Kidney tubule cell (primary cell): ENCODE measurements around the gene MKI67.
A peak's percentile ranks its signal among the peaks of the same experiment; 100 is the strongest.

Experiments
- DNase-seq: peaks from one replicate; pipeline ENCODE4 v3.0.0-alpha.2; 2018; ENCODE audit warnings: low spot score

Gene MKI67

DNA sequence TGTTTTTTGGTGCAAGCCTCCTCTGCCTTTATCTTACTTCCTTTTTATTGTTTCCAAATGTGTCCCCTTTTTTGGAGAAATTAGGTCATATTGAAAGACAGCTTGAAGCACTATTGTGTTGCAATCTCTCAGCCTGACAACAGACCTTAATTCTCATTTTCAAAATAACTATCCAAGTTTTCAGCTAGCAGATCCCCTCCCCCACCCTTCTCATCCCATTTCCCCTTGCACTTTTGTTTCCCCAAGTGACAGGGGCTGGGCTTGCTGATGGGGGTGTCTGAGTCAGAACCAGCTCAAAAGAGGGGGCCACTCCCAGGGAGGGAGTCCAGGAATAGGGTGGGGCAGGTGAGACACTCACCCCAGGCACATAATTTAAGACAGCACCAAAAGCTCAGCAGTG is 75.3 kb downstream of the MKI67 start:
- DNase-seq, result no peak

GRCh38 chr10:128050121-128050516 is 76.1 kb downstream of the MKI67 start:
- no peak for DNase-seq

DNA sequence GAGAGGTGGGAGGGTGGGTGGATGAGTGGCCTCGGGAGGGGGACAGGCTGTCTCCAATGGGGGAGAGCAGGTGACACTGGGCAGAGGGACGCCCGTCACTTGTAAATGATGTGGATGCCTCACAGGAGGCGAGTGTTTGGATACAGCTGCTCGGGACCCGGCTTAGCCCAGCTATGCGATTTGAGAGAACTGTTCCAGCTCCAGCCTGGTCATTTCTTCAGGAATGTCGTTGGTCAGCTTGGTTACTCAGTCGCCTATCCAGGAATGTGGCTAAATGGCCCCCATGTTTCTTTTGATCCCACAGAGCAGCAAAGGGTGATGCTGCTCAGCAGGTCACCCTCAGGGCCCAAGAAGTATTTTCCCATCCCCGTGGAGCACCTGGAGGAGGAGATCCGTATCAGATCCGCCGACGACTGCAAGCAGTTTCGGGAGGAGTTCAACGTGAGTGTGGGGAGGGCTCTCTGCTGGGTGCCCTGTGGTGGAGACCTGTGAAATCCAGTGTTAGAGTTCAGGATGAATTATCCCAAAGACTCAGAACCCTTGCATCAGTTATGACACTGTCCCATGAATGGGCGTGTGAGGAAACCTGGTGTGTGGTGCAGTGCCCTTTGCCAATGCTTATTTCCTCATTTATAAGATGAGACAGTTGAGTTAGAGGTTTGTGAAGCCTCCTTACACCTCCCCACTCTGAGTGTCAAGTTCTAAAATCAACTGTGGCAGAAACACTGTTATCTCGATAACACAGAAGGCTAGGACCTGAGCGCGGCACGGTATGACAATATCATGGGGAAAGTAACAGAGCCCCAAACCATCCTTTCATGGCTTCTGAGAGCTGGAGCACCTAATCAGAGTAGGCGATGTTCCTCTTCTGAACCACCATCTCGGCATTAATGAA is 76.8 kb downstream of the MKI67 start:
- no peak for DNase-seq

- DNase-seq, result no peak
Measured at GRCh38 chr10:128048819-128049210, 77.4 kb downstream of the MKI67 start.

DNA sequence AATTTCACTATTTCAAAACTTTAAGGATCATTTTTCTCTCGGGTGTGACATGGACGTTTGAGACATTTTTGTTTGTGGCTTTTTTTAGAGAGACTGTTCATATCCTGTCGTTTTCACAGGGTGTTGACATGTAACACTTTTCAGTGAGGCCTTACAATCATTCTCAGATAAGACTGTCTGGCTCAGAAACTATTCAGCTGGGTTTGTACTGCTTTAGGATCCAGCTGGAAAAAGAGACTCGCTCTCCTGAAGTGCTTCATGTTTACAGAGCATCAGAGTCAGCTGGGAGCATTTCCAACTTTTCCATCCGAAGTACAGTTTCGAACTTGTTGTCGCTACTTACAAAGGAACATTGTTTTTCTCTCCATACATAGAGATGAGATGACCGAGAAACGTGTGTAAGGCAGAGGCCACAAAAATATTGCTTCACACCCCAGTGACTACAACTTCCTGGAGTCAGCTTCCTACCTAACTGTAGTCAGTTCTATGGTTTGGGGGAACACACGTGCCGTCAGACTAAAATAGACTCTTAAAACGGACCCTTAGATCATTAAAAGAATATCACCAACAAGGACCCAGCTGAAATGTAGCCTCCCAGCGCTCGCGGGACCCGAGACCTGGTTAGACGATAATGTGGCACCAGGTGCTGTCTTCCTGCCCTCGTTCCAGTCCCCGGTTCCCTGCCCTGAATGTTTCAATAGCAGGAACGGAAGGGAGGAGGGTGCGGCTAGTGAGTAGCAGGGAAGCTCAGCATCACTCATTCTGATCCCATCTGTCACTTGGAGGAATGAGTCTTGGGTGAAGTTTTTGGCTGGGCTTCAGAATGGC is 78.0 kb downstream of the MKI67 start:
- peak; percentile 48 for DNase-seq

DNA sequence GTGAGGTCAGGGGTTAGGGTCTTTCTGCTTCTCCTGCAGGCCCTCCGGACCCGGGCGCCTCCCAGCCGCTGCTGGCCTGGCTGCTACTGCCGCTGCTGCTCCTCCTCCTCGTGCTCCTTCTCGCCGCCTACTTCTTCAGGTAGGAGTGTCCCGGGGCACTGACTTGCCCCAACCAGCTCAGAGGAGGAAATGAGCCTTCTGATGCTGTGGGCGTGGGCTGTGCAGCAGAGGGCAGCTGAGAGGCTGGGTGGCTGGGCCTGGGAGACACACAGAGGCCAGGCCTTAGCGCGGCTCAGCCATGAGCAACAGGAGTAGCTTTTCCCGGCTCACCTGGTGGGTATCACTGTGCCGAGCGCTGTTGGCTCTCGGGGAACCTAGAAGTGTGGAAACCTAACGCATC is 78.9 kb downstream of the MKI67 start:
- DNase-seq, result peak; percentile 92

DNA sequence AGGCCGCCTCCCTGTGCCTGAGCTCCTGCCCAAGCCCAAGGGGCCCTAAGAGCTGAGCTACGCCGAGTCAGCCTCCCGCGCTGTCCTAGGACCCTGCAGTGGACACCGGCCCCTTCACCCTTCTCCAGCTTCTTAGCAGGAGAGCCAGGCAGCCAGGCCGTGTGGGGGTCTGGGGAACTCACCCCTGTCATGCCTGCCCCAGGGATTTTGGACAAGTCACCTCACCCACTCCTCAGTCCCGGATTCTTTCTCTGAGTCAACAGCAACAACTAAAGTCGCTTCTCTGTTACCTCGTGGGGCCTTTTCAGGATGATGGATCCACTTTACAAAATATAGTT is 79.3 kb downstream of the MKI67 start:
- DNase-seq, result no peak
